ENCODE measurements around the gene ZNF444. TPM values are rescaled to one million over a fixed set of nuclear protein-coding genes. Genes with fewer than 3 reads are reported as not detected.

The ZNF444 gene
- total and polyA plus RNA-seq, 2 of the 8 experiments (the other 6 are each of a cell fraction or from before 2014, with no cell fraction given), result 49.5 to 54.5 TPM

- H3K56ac ChIP-seq (replicated peaks; ENCODE audit: insufficient read length, low read depth, low read length), result no peak overlapping the region
- H4K91ac ChIP-seq (replicated peaks; ENCODE audit: insufficient read length, low read length), result no peak overlapping the region
- POLR2A ChIA-PET (ENCODE audit: partially characterized antibody), result interaction anchor here (1.6 kb wide), 1 partner anchor 29 kb away, joined by 4 read pairs; the partner anchor contains the start of gene ZNF787
- no peak overlapping the region for H2AFZ ChIP-seq (ENCODE audit: low read length)
- H2BK20ac ChIP-seq (ENCODE audit: low read length), result no peak overlapping the region
- no peak overlapping the region for H3K4me3 ChIP-seq (ENCODE audit: extremely low read depth in 1 of 4, insufficient read depth in 2 of 4, low read depth in 3 of 4, low read length in 4 of 4)
- no peaks in the 10 kb centered on the region for H3K9me3 ChIP-seq (ENCODE audit: insufficient read depth in 2 of 2, low read depth in 1 of 2, low read length in 1 of 2)
- no peak overlapping the region for H3K18ac ChIP-seq (ENCODE audit: extremely low read depth, low read length)
- H3K4me2 ChIP-seq (ENCODE audit: insufficient read depth in 1 of 2, low read depth in 2 of 2, low read length in 2 of 2), result no peak overlapping the region
- H2BK15ac ChIP-seq (ENCODE audit: low read length), result no peak overlapping the region
- CTCF ChIA-PET (ENCODE audit: partially characterized antibody), result interaction anchor here (3.0 to 6.3 kb wide), 2 partner anchors 17 to 45 kb away, joined by 9 to 57 read pairs; no protein-coding TSS in a partner anchor
- H2AK5ac ChIP-seq (ENCODE audit: low read depth, low read length), result no peak overlapping the region
- H4K8ac ChIP-seq (ENCODE audit: extremely low read depth, insufficient read depth, low read length), result no peak overlapping the region
- H2BK12ac ChIP-seq (ENCODE audit: low read depth, low read length), result no peak overlapping the region
- no peak overlapping the region for H3K4ac ChIP-seq (replicated peaks; ENCODE audit: insufficient read length, low read depth, low read length)
- 94% methylated on average over 11 of the region's 11 CpGs; no CpG with 5 or more reads in 1 of the 2 experiments for WGBS, 2 experiments (ENCODE audit: extremely low coverage in 1 of 2, insufficient coverage in 1 of 2, insufficient read length in 1 of 2, insufficient replicate concordance in 2 of 2, low coverage in 1 of 2, low lambda C conversion rate in 2 of 2, missing lambda C conversion rate in 1 of 2)
- H2BK120ac ChIP-seq (replicated peaks; ENCODE audit: low read depth, low read length), result no peak overlapping the region
- no peak for DNase-seq (ENCODE audit: low read depth in 1 of 2, low spot score in 2 of 2)
- H3K23ac ChIP-seq (ENCODE audit: insufficient read length), result no peak overlapping the region
- FAIRE-seq, result no peak
- H3K23me2 ChIP-seq (ENCODE audit: low read depth, low read length), result no peaks in the 10 kb centered on the region
- H3K27me3 ChIP-seq (replicated peaks in 1 of 4; ENCODE audit: control insufficient read depth in 3 of 4, extremely low read depth in 1 of 4, insufficient read depth in 3 of 4, low read length in 3 of 4), result no peaks in the 10 kb centered on the region
- no peak overlapping the region for H3K9ac ChIP-seq (replicated peaks in 1 of 4; ENCODE audit: extremely low read depth in 1 of 4, low read depth in 3 of 4, low read length in 3 of 4)
- H4K20me1 ChIP-seq (replicated peaks in 1 of 2; ENCODE audit: control insufficient read depth in 1 of 2, insufficient read depth in 2 of 2, low read length in 2 of 2), result peaks cover 3 to 15% of the 10 kb centered on the region in 2 experiments
- H3K79me1 ChIP-seq (ENCODE audit: low read depth, low read length), result peaks cover 7% of the 10 kb centered on the region
- H3K27ac ChIP-seq (ENCODE audit: low read depth, low read length), result no peak overlapping the region
- no peak overlapping the region for H4K5ac ChIP-seq (ENCODE audit: insufficient read length, low read depth, low read length)
- H2BK5ac ChIP-seq (ENCODE audit: low read depth, low read length), result no peak overlapping the region
- H3K36me3 ChIP-seq (ENCODE audit: control insufficient read depth in 2 of 4, insufficient read depth in 4 of 4, low read length in 3 of 4), result peaks cover 2 to 22% (median 10%) of the 10 kb centered on the region in 4 experiments; a peak in 6 of 8 replicates
- no peak overlapping the region for H3K14ac ChIP-seq (ENCODE audit: insufficient read length)
- peaks cover 0 to 13% of the 10 kb centered on the region in 2 experiments; a peak in 2 of 4 replicates for H3K79me2 ChIP-seq (ENCODE audit: control insufficient read depth in 1 of 2, insufficient read depth in 2 of 2, low read length in 2 of 2)
- TF ChIP-seq SP4 (IDR thresholded peaks at IDR 0.05; ENCODE audit: low read length) (no peak), NRF1 (IDR thresholded peaks at IDR 0.05; ENCODE audit: low read depth, low read length) (no peak), RXRA (IDR thresholded peaks at IDR 0.05; ENCODE audit: insufficient read depth, low read depth, low read length) (no peak), EGR1 (IDR thresholded peaks at IDR 0.05; ENCODE audit: borderline replicate concordance, low read depth, low read length) (no peak)
- H3K4me1 ChIP-seq (replicated peaks in 1 of 4; ENCODE audit: control insufficient read depth in 3 of 4, insufficient read depth in 4 of 4, low read length in 3 of 4), result peaks cover 5 to 10% (median 8%) of the 10 kb centered on the region in 4 experiments
Measured at GRCh38 chr19:56150358-56150757, 9.3 kb downstream of the ZNF444 start.

All from H1 (cell line).